Measurements from ENCODE around the gene SBK3. TPM values are rescaled to one million over a fixed set of nuclear protein-coding genes. Genes with fewer than 3 reads are reported as not detected.

The SBK3 gene
- total RNA-seq, 1 donor from 2014 or later: 1.8 TPM

- H3K36me3 ChIP-seq: no peaks in the 10 kb centered on the region
- no peak overlapping the region for H3K27ac ChIP-seq
- no peak for DNase-seq
- H3K4me1 ChIP-seq: no peaks in the 10 kb centered on the region
- H3K9me3 ChIP-seq: no peaks in the 10 kb centered on the region
- no peak for ATAC-seq
- H3K4me3 ChIP-seq: no peak overlapping the region
- intact Hi-C loops (cut with DNase I): no loop called here
- no peak for TF ChIP-seq CTCF (IDR thresholded peaks at IDR 0.05)
- no peaks in the 10 kb centered on the region for H3K27me3 ChIP-seq
Measured at GRCh38 chr19:55546011-55546410, 668 bp upstream of the SBK3 start.

GRCh38 chr19:55544776-55545439 is 435 bp downstream of the SBK3 start:
- Histone ChIP-seq H3K36me3 (no peaks in the 10 kb centered on the region), H3K9me3 (no peaks in the 10 kb centered on the region), H3K27me3 (no peaks in the 10 kb centered on the region), H3K4me1 (no peaks in the 10 kb centered on the region), H3K4me3 (no peak overlapping the region), H3K27ac (no peak overlapping the region)
- DNase-seq (no peak), ATAC-seq (no peak)
- intact Hi-C loops (cut with DNase I): no loop called here
- no peak for TF ChIP-seq CTCF (IDR thresholded peaks at IDR 0.05)

GRCh38 chr19:55544014-55544413 is 1.3 kb downstream of the SBK3 start:
- TF ChIP-seq CTCF (IDR thresholded peaks at IDR 0.05): no peak
- no peaks in the 10 kb centered on the region for H3K36me3 ChIP-seq
- intact Hi-C loops (cut with DNase I): no loop called here
- DNase-seq (no peak), ATAC-seq (no peak)
- H3K27ac ChIP-seq: no peak overlapping the region
- H3K4me3 ChIP-seq: no peak overlapping the region
- H3K4me1 ChIP-seq: no peaks in the 10 kb centered on the region
- H3K27me3 ChIP-seq: no peaks in the 10 kb centered on the region
- no peaks in the 10 kb centered on the region for H3K9me3 ChIP-seq

- ATAC-seq (no peak), DNase-seq (no peak)
- no peaks in the 10 kb centered on the region for H3K36me3 ChIP-seq
- no peak for TF ChIP-seq CTCF (IDR thresholded peaks at IDR 0.05)
- no peaks in the 10 kb centered on the region for H3K27me3 ChIP-seq
- intact Hi-C loops (cut with DNase I): no loop called here
- H3K9me3 ChIP-seq: no peaks in the 10 kb centered on the region
- no peak overlapping the region for H3K27ac ChIP-seq
- H3K4me3 ChIP-seq: no peak overlapping the region
- no peaks in the 10 kb centered on the region for H3K4me1 ChIP-seq
Measured at GRCh38 chr19:55543567-55543966, 1.8 kb downstream of the SBK3 start.

GRCh38 chr19:55542292-55542855 is 3.0 kb downstream of the SBK3 start:
- ATAC-seq: no peak
- intact Hi-C loops (cut with DNase I): no loop called here

More at GRCh38 chr19:55542292-55542855, 3.0 kb downstream of the SBK3 start:
- Histone ChIP-seq H3K9me3 (no peaks in the 10 kb centered on the region), H3K27ac (no peak overlapping the region), H3K4me3 (no peak overlapping the region), H3K27me3 (no peaks in the 10 kb centered on the region), H3K36me3 (no peaks in the 10 kb centered on the region), H3K4me1 (no peaks in the 10 kb centered on the region)
- TF ChIP-seq CTCF (IDR thresholded peaks at IDR 0.05): no peak
- no peak for DNase-seq
